ENCODE results near the gene SLC9A9.
A peak's percentile ranks its signal among the peaks of the same experiment; 100 is the strongest.

SLC9A9 gene

GRCh38 chr3:143396790-143397189 lies 451.5 kb downstream of the SLC9A9 start:
- no peak for DNase-seq

DNA sequence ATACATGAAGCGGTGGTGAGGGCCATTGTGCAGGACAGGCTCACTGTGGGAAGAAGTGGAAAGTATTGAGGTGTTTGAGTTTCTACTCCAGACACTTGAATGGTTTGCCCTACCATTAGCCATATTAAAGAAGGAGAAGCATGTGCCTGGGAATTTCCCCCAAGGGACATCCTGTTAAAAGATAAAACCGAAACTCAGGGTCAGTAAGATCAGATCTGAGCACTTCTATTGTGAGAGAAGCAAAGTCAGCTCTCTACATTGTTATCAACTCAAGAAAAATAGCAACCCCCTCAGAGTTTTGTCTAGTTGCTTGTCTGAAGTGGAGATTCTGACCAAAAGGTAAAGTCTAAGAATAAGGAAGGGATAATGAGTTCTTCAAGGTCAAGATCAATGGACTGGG lies 458.9 kb downstream of the SLC9A9 start:
- DNase-seq: no peak

DNA sequence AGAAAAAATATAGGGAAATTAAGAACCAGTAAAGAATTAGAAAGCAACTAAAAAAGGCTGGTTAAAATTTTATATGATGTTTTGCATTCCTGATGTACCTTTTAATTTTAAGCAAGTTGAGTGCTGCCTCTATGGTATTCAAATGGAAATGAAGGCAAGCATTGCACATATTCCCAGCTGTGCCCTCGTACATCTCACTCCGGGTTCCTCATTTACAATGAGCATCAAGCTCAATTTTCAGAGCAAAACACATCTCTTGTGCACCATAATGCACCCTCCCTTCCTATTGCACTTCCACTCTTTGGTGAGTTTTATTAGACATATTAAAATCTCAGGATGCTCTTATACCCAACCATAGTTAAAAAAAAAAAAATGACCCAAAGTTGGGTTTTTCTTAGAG lies 460.8 kb downstream of the SLC9A9 start:
- DNase-seq: no peak

DNA sequence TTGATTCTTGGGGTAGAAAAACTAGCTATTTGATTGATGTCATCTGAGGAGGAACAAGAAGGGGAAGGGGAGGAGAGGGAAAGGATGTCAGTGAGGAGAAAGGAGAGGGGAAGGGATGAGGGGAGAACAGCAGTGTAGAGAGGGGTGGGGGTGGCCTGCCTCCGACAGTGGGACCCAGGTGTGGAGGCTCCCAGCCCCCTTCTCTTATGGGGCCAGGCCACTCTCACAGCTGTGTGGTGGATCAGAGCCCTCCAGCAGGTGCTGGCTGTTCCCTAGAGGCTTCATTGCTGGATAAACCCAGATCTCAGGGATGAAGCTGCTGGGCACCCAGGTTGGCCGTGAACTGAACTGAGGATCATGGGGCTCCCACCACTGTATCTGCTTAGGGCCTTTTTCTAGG lies 464.2 kb downstream of the SLC9A9 start:
- DNase-seq: no peak

DNA sequence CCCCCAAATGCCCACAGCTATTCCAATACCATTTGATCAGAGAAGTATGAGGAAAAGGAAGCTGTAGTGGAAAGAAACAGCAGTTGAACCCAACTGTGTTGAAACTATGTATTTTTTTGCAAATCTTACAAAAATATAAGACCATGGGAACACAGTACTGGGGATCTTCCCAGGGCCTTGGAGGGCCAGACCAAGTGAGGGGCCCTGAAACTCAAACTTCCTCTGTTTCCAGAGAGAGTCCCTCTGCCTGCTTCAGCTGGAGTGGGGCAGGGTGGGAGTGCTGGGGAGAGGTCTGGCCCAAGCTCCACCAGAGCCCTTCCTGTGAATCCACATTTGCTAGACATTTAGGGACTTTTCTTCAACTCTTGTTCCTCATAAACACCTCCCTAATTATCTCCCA lies 464.8 kb downstream of the SLC9A9 start:
- peak; percentile 10 to 48 (median 46) for DNase-seq

- DNase-seq: no peak
Measured at GRCh38 chr3:143382816-143383215, 465.5 kb downstream of the SLC9A9 start.

- no peak for DNase-seq
Measured at GRCh38 chr3:143380449-143380848, 467.8 kb downstream of the SLC9A9 start.

- DNase-seq: no peak
Measured at GRCh38 chr3:143375698-143376097, 472.6 kb downstream of the SLC9A9 start.

DNA sequence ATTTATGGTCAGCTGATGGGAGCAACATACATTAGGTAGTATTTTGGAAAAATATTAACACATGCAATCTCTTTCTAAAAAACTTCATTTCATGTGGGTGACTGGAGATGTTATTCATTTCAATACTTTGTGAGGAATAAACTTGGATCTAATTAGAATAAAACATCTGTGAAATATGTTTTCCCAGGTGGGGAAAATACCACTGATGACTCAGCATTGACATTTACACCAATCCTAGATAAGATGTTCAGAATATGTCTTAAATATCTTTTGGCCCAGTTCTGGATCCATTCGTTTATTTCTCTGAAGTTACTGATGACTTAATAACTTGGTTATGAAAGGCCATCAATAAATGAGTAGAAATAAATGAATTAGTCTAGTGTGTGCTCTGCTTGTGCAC lies 481.1 kb downstream of the SLC9A9 start:
- no peak for DNase-seq

GRCh38 chr3:143366672-143367071 lies 481.6 kb downstream of the SLC9A9 start:
- DNase-seq: no peak

DNA sequence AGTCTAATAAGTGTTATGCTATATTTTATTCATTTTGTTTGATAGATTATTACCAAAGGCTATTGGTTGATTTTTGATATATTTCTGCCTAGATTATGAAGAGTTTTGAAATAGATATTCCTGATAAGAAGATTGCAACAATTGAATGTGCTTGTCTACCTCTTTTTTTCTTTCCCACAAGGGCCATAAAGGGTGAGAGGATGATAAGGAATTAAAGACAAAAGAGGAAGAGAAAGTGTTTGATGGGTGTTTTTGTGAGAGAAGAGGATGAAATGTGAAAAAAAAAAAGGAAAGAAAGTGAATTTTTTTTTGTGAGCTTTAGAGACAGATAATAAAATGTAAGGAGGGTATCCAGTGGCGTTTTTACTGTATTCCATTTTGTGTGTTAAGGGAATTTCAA lies 484.3 kb downstream of the SLC9A9 start:
- no peak for DNase-seq

- DNase-seq: no peak
Measured at GRCh38 chr3:143363276-143363675, 485.0 kb downstream of the SLC9A9 start.

- no peak for DNase-seq
Measured at GRCh38 chr3:143362115-143362991, 485.9 kb downstream of the SLC9A9 start.

DNA sequence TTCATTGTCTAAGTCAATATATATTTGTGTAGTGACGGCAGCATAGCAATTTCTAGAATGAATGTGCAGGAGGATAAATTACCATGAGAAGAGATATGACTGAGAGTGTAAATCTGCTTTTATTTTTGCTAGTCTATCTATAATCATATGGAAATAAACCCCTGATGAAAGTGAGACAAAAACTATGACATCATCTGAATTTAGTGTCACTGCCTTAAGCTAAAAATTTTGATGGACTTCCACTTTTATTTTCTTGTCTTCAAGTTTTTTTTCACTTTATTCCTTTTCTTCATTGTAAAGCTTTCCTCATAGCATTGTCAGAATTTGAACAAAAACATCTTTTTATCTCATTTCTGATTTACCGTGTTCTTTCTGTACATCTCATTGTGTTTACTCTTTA lies 486.7 kb downstream of the SLC9A9 start:
- DNase-seq: no peak

GRCh38 chr3:143360244-143360643 lies 488.0 kb downstream of the SLC9A9 start:
- no peak for DNase-seq

GRCh38 chr3:143358793-143359491 lies 489.3 kb downstream of the SLC9A9 start:
- DNase-seq: no peak

DNA sequence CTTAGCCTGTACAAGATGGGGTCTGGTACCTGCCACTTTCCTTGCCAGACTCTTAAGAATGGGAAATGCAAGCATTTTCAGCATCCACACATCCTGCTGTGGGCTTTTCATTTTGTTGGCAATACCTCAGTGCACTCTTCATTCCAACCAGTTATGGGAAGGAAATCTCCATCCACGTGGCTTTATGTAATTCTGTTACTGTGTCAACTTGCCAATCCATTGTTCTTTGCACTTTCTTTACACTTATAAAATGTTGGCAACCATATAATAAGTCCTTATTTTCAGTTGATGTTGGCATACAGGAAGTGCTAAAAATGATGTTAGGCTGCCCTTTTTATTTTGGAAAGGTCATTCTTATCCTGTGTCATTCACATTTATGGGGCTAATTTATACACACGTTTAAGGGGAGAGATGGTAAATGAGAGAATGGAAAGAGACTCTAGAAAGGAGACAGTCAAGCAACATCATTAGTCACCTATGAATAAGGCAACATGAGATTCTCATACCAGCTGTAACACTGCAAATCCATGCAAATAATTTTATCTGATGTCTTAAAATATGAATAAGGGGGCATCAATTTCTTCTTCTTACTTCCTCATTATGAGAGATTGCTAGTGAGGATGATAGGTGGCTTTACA lies 490.0 kb downstream of the SLC9A9 start:
- no peak for DNase-seq

DNA sequence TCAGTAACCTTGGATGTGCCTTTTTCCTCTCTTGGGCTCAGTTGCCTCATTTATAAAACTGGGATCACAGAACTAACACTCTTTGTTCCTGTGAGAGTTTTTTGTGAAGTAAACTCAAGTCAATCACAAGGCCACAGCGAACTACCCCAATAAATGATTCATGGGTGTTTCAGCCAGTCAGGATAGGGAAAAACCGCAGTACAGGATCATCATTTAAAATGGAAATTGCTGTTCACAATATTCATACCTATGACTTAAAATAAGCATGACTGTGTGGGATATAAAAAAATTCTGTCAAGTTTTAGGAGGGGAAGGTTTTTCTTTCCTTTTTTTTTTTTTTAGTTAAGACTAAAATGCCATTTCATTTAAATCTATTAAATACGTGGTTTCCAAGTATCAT lies 490.6 kb downstream of the SLC9A9 start:
- DNase-seq: no peak

- no peak for DNase-seq
Measured at GRCh38 chr3:143356839-143357238, 491.4 kb downstream of the SLC9A9 start.

DNA sequence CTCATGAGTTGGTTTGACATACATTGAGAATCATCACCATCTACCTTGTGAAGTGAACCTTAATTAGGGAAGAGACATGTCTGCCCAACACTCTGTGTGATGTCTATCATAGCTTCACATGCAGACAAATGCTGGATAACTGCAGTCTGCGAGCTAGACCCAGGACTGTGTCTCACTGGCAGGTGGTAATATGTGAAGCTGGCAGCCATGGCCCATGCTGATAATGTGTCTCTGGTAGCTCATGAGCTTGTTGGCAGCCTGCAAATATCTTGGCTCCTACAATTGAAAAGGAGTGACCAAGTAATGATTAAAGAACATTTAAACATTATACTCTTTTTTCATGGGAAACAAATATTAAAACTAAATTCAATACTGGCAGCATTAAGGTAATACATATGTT lies 493.9 kb downstream of the SLC9A9 start:
- DNase-seq: no peak

DNA sequence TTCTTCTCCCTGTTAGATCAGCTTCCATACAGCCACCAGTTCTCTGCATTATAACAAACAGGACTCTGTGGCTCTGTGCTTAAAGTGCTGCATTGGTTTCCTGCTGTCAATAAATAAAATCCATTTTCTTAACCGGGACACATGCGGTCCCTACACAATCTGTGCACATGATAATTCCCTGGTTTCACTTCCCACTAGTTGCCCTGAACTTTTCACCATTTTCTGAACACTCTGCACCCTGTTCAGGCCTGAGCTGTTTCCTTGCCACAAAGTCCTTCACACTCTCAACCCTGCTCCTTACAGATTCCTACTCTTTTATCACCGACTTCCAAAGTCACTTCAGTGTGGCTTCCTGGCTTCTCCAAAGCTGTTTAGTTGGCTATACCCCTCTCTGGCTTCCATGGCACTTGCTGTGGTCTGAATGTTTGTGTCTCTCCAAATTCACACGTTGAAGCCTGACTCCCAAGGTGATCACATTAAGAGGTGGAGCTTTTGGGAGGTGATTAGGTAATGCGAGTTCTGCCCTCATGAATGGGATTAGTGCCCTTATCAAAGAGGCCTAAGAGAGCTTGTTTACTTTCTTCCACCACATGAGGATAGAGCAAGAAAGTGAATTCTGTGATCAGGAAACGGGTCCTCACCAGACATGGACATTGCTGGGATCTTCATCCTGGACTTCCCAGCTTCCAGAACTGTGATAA lies 495.3 kb downstream of the SLC9A9 start:
- DNase-seq: peak; percentile 36 to 76 (median 60)

DNA sequence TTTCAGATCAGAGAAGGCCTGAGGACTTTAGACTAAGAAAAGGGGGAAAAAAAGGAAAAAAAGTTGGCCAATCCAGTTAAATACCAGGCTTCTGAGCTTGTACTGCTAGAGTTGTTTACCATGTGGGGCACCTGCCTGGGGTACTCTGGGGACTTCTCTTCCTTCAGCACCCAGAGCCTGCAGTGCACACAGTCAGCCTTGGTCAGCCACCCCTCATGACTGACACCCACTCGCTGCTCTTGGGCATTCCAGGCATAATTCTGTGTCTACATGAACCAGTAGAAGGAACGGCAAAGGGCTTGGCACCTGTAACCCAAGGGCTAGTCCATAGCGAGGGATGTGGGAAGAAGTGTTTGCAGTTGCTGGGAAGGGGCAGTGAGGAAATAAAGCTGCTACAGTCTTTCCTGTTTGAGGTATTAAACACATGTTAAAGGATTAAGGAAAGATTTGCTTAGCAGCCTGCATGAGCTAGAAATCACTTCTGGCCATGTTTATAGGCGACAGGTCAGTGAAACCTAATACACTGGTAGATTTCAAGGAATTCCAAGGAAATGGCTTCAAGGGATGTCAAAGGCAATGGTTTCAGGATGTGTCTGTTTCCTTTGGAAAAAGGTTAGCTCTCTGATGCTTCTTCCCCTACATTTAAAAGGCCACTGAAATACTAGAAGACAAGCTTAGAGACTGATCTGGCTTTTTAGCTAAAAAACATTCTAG lies 496.2 kb downstream of the SLC9A9 start:
- peak in 3 of 4 experiments; percentile 19 to 45 (median 41) for DNase-seq

Data from suppressor macrophage (primary cell).